Fibroblast of lung (primary cell): ENCODE data around the gene CLN5. TPM values are rescaled to one million over a fixed set of nuclear protein-coding genes. Genes with fewer than 3 reads are reported as not detected.

Experiments
- DNase-seq, 2 donors: peaks; one replicate each; pipeline versions ENCODE4 v3.0.0 to v3.0.0-alpha.2; 2010; ENCODE audit warnings: low read depth in 2 of 2
- H2AFZ ChIP-seq: 2 replicates; pipeline ENCODE4 v1.5.1; 2012; ENCODE audit warnings: low read length, control low read depth, inconsistent platforms
- H3K27ac ChIP-seq: 2 replicates; pipeline ENCODE4 v1.5.1; 2011; ENCODE audit warnings: low read length, control low read depth; ENCODE audit not compliant: insufficient read depth
- H3K27me3 ChIP-seq: 2 replicates; pipeline ENCODE4 v1.5.1; 2011; ENCODE audit warnings: mild to moderate bottlenecking, low read length; ENCODE audit not compliant: control insufficient read depth, insufficient read depth
- H3K36me3 ChIP-seq: 2 replicates; pipeline ENCODE4 v1.5.1; 2011; ENCODE audit warnings: low read length; ENCODE audit not compliant: control insufficient read depth, insufficient read depth
- H3K4me1 ChIP-seq: 2 replicates; pipeline ENCODE4 v1.5.1; 2011; ENCODE audit warnings: low read length; ENCODE audit not compliant: control insufficient read depth, insufficient read depth; ENCODE audit errors: extremely low read depth
- H3K4me2 ChIP-seq: 2 replicates; pipeline ENCODE4 v1.5.1; 2011; ENCODE audit warnings: low read length, control low read depth; ENCODE audit not compliant: insufficient read depth; ENCODE audit errors: extremely low read depth
- H3K4me3 ChIP-seq, 4 experiments: fragments of 200-600 bp in 1 of 4; sonication (generic) in 1 of 4; replicated peaks in 1 of 4; 2 replicates each; pipeline ENCODE4 v1.5.1; 2011 to 2016; ENCODE audit warnings: low read length in 4 of 4, low read depth in 3 of 4, mild to moderate bottlenecking in 3 of 4, control low read depth in 2 of 4, inconsistent platforms in 1 of 4, mixed read lengths in 1 of 4; ENCODE audit not compliant: insufficient read depth in 1 of 4; ENCODE audit errors: control extremely low read depth in 1 of 4
- H3K79me2 ChIP-seq: 2 replicates; pipeline ENCODE4 v1.5.1; 2012; ENCODE audit warnings: mild to moderate bottlenecking, low read length, inconsistent platforms; ENCODE audit not compliant: control insufficient read depth, insufficient read depth
- H3K9ac ChIP-seq: 2 replicates; pipeline ENCODE4 v1.5.1; 2011; ENCODE audit warnings: mild to moderate bottlenecking, low read length, control low read depth; ENCODE audit not compliant: insufficient read depth
- H3K9me3 ChIP-seq: 2 replicates; pipeline ENCODE4 v1.5.1; 2012; ENCODE audit warnings: low read depth, low read length; ENCODE audit not compliant: control insufficient read depth, insufficient read depth
- H4K20me1 ChIP-seq: 2 replicates; pipeline ENCODE4 v1.5.1; 2011; ENCODE audit warnings: low read length; ENCODE audit not compliant: control insufficient read depth, insufficient read depth; ENCODE audit errors: extremely low read depth
- CTCF ChIP-seq, 2 donors: IDR thresholded peaks in 1 of 2; conservative IDR thresholded peaks in 1 of 2; 1 replicate in 1 of 2; 2 replicates in 1 of 2; pipeline ENCODE4 v1.5.1; 2011 to 2012; ENCODE audit warnings: low read length in 2 of 2, control low read depth in 1 of 2, inconsistent platforms in 1 of 2, low read depth in 1 of 2, mild to moderate bottlenecking in 1 of 2
- EZH2 ChIP-seq: IDR thresholded peaks from 2 replicates; pipeline ENCODE4 v1.5.1; 2012; ENCODE audit warnings: low read length, control low read depth, mild to moderate bottlenecking; ENCODE audit errors: missing control alignments
- polyA plus RNA-seq, 2 donors: library from polyadenylated mRNA; depleted of rRNA in 1 of 2; stranded (reverse) in 1 of 2; unstranded in 1 of 2; fragments of >200 nt; gene quantifications; 2 replicates each; pipeline ENCODE4 v1.2.1, GENCODE V29; 2011 to 2012; ENCODE audit warnings: missing spikeins in 1 of 2
- total RNA-seq: library from RNA; depleted of rRNA; stranded (reverse); fragments of >200 nt; gene quantifications from 2 replicates; pipeline ENCODE4 v1.2.1, GENCODE V29; 2014

Gene CLN5
- total and polyA plus RNA-seq, 2 donors (not counting 1 experiment from before 2014, with no cell fraction given) = 30.0 to 37.8 TPM

GRCh38 chr13:76965759-76966421 lies 26.0 kb upstream of the CLN5 start:
- H2AFZ ChIP-seq = no peak overlapping the region
- H3K27ac ChIP-seq = no peak overlapping the region
- no peaks in the 10 kb centered on the region for H3K79me2 ChIP-seq
- H3K27me3 ChIP-seq = no peaks in the 10 kb centered on the region
- H3K9ac ChIP-seq = no peak overlapping the region
- no peaks in the 10 kb centered on the region for H3K36me3 ChIP-seq
- DNase-seq = peak; percentile 75 to 88
- H3K4me3 ChIP-seq = no peak overlapping the region
- H3K4me1 ChIP-seq = no peaks in the 10 kb centered on the region
- no peak overlapping the region for H3K4me2 ChIP-seq
- H3K9me3 ChIP-seq = no peaks in the 10 kb centered on the region
- H4K20me1 ChIP-seq = no peaks in the 10 kb centered on the region
- no peak for TF ChIP-seq CTCF (conservative IDR thresholded peaks at IDR 0.05 in 1 of 2, IDR thresholded peaks at IDR 0.05 in 1 of 2; ENCODE audit: low read depth in 1 of 2, low read length in 2 of 2)
- TF ChIP-seq EZH2 = no peak

DNA sequence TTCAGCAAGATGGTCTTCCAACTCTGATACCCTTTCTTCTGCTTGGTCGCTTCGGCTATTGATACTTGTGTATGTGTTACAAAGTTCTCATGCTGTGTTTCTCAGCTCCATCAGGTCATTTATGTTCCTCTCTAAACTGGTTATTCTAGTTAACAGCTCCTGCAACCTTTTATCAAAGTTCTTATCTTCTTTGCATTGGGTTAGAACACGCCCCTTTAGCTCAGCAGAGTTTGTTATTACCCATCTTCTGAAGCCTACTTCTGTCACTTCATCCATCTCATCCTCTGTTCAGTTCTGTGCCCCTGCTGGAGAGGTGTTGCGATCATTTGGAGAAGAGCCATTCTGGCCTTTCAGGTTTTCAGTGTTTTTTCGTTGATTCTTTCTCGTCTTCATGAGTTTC lies 24.9 kb upstream of the CLN5 start:
- TF ChIP-seq CTCF (conservative IDR thresholded peaks at IDR 0.05 in 1 of 2, IDR thresholded peaks at IDR 0.05 in 1 of 2; ENCODE audit: low read depth in 1 of 2, low read length in 2 of 2) (no peak), EZH2 (no peak)

DNA sequence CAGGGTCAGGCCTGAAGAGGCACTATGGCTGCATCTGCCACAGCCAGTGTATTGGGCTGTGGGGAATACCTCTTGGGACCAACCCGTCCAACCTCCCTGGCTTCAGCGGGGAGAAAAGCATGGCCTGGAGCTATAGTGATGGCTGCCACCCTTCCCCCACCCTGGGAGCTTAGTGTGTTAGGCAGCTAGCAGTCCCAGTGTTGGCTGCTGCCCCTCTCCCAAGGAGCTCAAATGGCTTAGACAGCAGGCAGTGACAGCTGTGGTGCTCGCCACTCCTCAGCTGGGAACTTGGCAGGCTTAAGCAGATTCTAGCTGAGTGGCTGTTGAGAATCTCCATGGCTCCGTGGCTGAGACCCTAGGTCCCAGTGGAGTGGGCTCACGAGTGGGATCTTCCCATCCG lies 23.8 kb upstream of the CLN5 start:
- H2AFZ ChIP-seq = no peak overlapping the region
- no peak overlapping the region for H3K4me2 ChIP-seq

More for the DNA sequence above, 24.9 kb upstream of the CLN5 start:
- Histone ChIP-seq H3K9ac (no peak overlapping the region), H3K27ac (no peak overlapping the region), H3K4me3 (no peak overlapping the region), H3K27me3 (no peaks in the 10 kb centered on the region), H3K4me2 (no peak overlapping the region), H4K20me1 (no peaks in the 10 kb centered on the region), H3K36me3 (no peaks in the 10 kb centered on the region), H3K4me1 (no peaks in the 10 kb centered on the region), H3K9me3 (no peaks in the 10 kb centered on the region), H2AFZ (no peak overlapping the region), H3K79me2 (no peaks in the 10 kb centered on the region)
- no peak for DNase-seq

More for the DNA sequence above, 23.8 kb upstream of the CLN5 start:
- H3K27ac ChIP-seq = no peak overlapping the region
- H3K36me3 ChIP-seq = no peaks in the 10 kb centered on the region
- H3K79me2 ChIP-seq = no peaks in the 10 kb centered on the region
- H3K4me3 ChIP-seq = no peak overlapping the region
- no peaks in the 10 kb centered on the region for H3K4me1 ChIP-seq
- H3K27me3 ChIP-seq = no peaks in the 10 kb centered on the region
- no peak overlapping the region for H3K9ac ChIP-seq
- DNase-seq = no peak
- TF ChIP-seq CTCF (conservative IDR thresholded peaks at IDR 0.05 in 1 of 2, IDR thresholded peaks at IDR 0.05 in 1 of 2; ENCODE audit: low read depth in 1 of 2, low read length in 2 of 2) = no peak
- no peak for TF ChIP-seq EZH2
- no peaks in the 10 kb centered on the region for H3K9me3 ChIP-seq
- H4K20me1 ChIP-seq = no peaks in the 10 kb centered on the region
